ENCODE data around the gene DDX24. TPM values are rescaled to one million over a fixed set of nuclear protein-coding genes. Genes with fewer than 3 reads are reported as not detected.

The DDX24 gene
- polyA plus RNA-seq, 1 donor (not counting 4 experiments of a cell fraction or from before 2014, with no cell fraction given): 171 TPM

GRCh38 chr14:94109915-94110250 lies 28.9 kb upstream of the DDX24 start:
- Histone ChIP-seq H2AFZ (ENCODE audit: control insufficient read depth, low read length) (peak overlapping the region; percentile 77), H3K9me3 (ENCODE audit: control insufficient read depth, low read depth, low read length) (no peaks in the 10 kb centered on the region), H3K27ac (ENCODE audit: control insufficient read depth, insufficient read depth, low read length) (peak overlapping the region; percentile 54), H3K4me3 (ENCODE audit: control insufficient read depth in 2 of 3, extremely low read depth in 1 of 3, insufficient read depth in 2 of 3, low read depth in 1 of 3, low read length in 3 of 3) (peak overlapping the region in 1 of 3 experiments; percentile 71), H3K79me2 (ENCODE audit: control insufficient read depth, insufficient read depth, low read length) (peaks cover 12% of the 10 kb centered on the region), H3K9me1 (ENCODE audit: control insufficient read depth, extremely low read depth, insufficient read depth, low read length) (no peaks in the 10 kb centered on the region), H3K9ac (ENCODE audit: control insufficient read depth, extremely low read depth, insufficient read depth, low read length) (no peak overlapping the region), H3K4me1 (ENCODE audit: control insufficient read depth, extremely low read depth, insufficient read depth, low read length) (peaks cover 17% of the 10 kb centered on the region), H3K4me2 (ENCODE audit: control insufficient read depth, extremely low read depth, insufficient read depth, low read depth, low read length) (no peak overlapping the region), H3K27me3 (ENCODE audit: control insufficient read depth, extremely low read depth, insufficient read depth, low read length) (no peaks in the 10 kb centered on the region), H4K20me1 (ENCODE audit: control insufficient read depth, extremely low read depth, insufficient read depth, low read length) (no peaks in the 10 kb centered on the region), H3K36me3 (ENCODE audit: control insufficient read depth in 2 of 2, extremely low read depth in 1 of 2, insufficient read depth in 2 of 2, low read length in 2 of 2) (no peaks in the 10 kb centered on the region)
- FAIRE-seq (no peak), DNase-seq (ENCODE audit: low read depth, low spot score) (no peak)
- dilution Hi-C loops (cut with MboI; ENCODE audit: extremely low pct_ligation_motif_present, low sequenced_read_pairs): no loop called here
- TF ChIP-seq EZH2 (IDR thresholded peaks at IDR 0.05; ENCODE audit: low read length) (no peak), CTCF (optimal IDR thresholded peaks at IDR 0.05 in 1 of 3, IDR thresholded peaks at IDR 0.05 in 1 of 3, conservative IDR thresholded peaks at IDR 0.05 in 1 of 3; ENCODE audit: extremely low read depth in 1 of 3, insufficient read depth in 2 of 3, low read length in 3 of 3) (no peak)

GRCh38 chr14:94104731-94105130 lies 23.7 kb upstream of the DDX24 start:
- dilution Hi-C loops (cut with MboI; ENCODE audit: extremely low pct_ligation_motif_present, low sequenced_read_pairs): no loop called here
- Histone ChIP-seq H3K27ac (ENCODE audit: control insufficient read depth, insufficient read depth, low read length) (no peak overlapping the region), H3K9me3 (ENCODE audit: control insufficient read depth, low read depth, low read length) (no peaks in the 10 kb centered on the region), H3K79me2 (ENCODE audit: control insufficient read depth, insufficient read depth, low read length) (no peaks in the 10 kb centered on the region), H3K4me2 (ENCODE audit: control insufficient read depth, extremely low read depth, insufficient read depth, low read depth, low read length) (no peak overlapping the region), H3K36me3 (ENCODE audit: control insufficient read depth in 2 of 2, extremely low read depth in 1 of 2, insufficient read depth in 2 of 2, low read length in 2 of 2) (no peaks in the 10 kb centered on the region), H4K20me1 (ENCODE audit: control insufficient read depth, extremely low read depth, insufficient read depth, low read length) (no peaks in the 10 kb centered on the region), H3K9me1 (ENCODE audit: control insufficient read depth, extremely low read depth, insufficient read depth, low read length) (no peaks in the 10 kb centered on the region), H3K4me3 (ENCODE audit: control insufficient read depth in 2 of 3, extremely low read depth in 1 of 3, insufficient read depth in 2 of 3, low read depth in 1 of 3, low read length in 3 of 3) (no peak overlapping the region), H2AFZ (ENCODE audit: control insufficient read depth, low read length) (no peak overlapping the region), H3K9ac (ENCODE audit: control insufficient read depth, extremely low read depth, insufficient read depth, low read length) (no peak overlapping the region), H3K4me1 (ENCODE audit: control insufficient read depth, extremely low read depth, insufficient read depth, low read length) (peaks cover 4% of the 10 kb centered on the region), H3K27me3 (ENCODE audit: control insufficient read depth, extremely low read depth, insufficient read depth, low read length) (no peaks in the 10 kb centered on the region)
- FAIRE-seq (no peak), DNase-seq (ENCODE audit: low read depth, low spot score) (no peak)
- no peak for TF ChIP-seq EZH2 (IDR thresholded peaks at IDR 0.05; ENCODE audit: low read length)
- TF ChIP-seq CTCF (optimal IDR thresholded peaks at IDR 0.05 in 1 of 3, IDR thresholded peaks at IDR 0.05 in 1 of 3, conservative IDR thresholded peaks at IDR 0.05 in 1 of 3; ENCODE audit: extremely low read depth in 1 of 3, insufficient read depth in 2 of 3, low read length in 3 of 3): no peak

Data from keratinocyte (primary cell).